Uterus (tissue), 4 donors: ENCODE data around the gene HOXA9. TPM values are rescaled to one million over a fixed set of nuclear protein-coding genes. Genes with fewer than 3 reads are reported as not detected.

Experiments used
- DNase-seq, 2 donors: peaks; one replicate each; pipeline ENCODE4 v3.0.0-alpha.2; 2019 to 2020
- H3K27ac ChIP-seq, 2 donors: fragments of 200-600 bp; sonication (generic); 1 replicate in 1 of 2; 2 replicates in 1 of 2; pipeline ENCODE4 v1.5.1; 2016 to 2018
- H3K27me3 ChIP-seq, 2 donors: fragments of 200-600 bp; sonication (generic); one replicate each; pipeline ENCODE4 v1.5.1; 2018 to 2019; ENCODE audit warnings: control low read depth in 1 of 2
- H3K36me3 ChIP-seq, 2 donors: fragments of 200-600 bp; sonication (generic); one replicate each; pipeline ENCODE4 v1.5.1; 2019; ENCODE audit warnings: control low read depth in 1 of 2
- H3K4me1 ChIP-seq, 2 donors: fragments of 200-600 bp; sonication (generic); one replicate each; pipeline ENCODE4 v1.5.1; 2018 to 2019; ENCODE audit warnings: control low read depth in 1 of 2
- H3K4me3 ChIP-seq, 2 donors: fragments of 200-600 bp; sonication (generic); 1 replicate in 1 of 2; 2 replicates in 1 of 2; pipeline ENCODE4 v1.5.1; 2018 to 2019; ENCODE audit warnings: mild to moderate bottlenecking in 1 of 2
- H3K9me3 ChIP-seq, 2 donors: fragments of 200-600 bp; sonication (generic); one replicate each; pipeline ENCODE4 v1.5.1; 2019; ENCODE audit warnings: control low read depth in 1 of 2
- CTCF ChIP-seq, 4 experiments: fragments of 200-600 bp in 2 of 4; fragments of 450-650 bp in 2 of 4; sonication (generic) in 2 of 4; IDR thresholded peaks; one replicate each; pipeline ENCODE4 v1.5.1; 2016 to 2019; ENCODE audit warnings: antibody characterized with exemption in 4 of 4, mild to moderate bottlenecking in 2 of 4, moderate library complexity in 1 of 4
- POLR2A ChIP-seq, 2 donors: fragments of 450-650 bp; IDR thresholded peaks; one replicate each; pipeline ENCODE4 v1.6.1; 2016; ENCODE audit warnings: antibody characterized with exemption in 2 of 2, mild to moderate bottlenecking in 1 of 2, moderate library complexity in 1 of 2
- intact Hi-C: fragments of 100-400 bp; cut with DNase I; formaldehyde crosslinking; loops from one replicate; pipeline ENCODE4 v1.15.1; 2023; ENCODE audit warnings: low total_unique reads
- total RNA-seq, 4 donors: library from RNA; depleted of rRNA in 3 of 4; stranded (reverse); fragments of >200 nt in 3 of 4; gene quantifications; one replicate each; pipeline versions ENCODE4 v1.1.0 to v1.2.4, GENCODE V29; 2014 to 2023
- donor health status: DM: yes; HTN: yes; CAD: no.

HOXA9 gene
- total RNA-seq, 4 donors from 2014 or later: 2.3 to 26.4 (median 22.4) TPM

- peak within 1 kb of the TSS; percentile 58 to 66 for H3K4me3 ChIP-seq
- H3K27ac ChIP-seq: peak within 1 kb of the TSS; percentile 94 to 96
- H3K9me3 ChIP-seq: no peaks in the 10 kb centered on the region
- H3K4me1 ChIP-seq: no peaks in the 10 kb centered on the region
- no peaks in the 10 kb centered on the region for H3K36me3 ChIP-seq
- peak; percentile 87 to 88 for DNase-seq
- no peaks in the 10 kb centered on the region for H3K27me3 ChIP-seq
- TF ChIP-seq CTCF (IDR thresholded peaks at IDR 0.05) (no peak), POLR2A (IDR thresholded peaks at IDR 0.05) (peak; percentile 54 to 68)
- intact Hi-C loops: no loop called here
These were observed 8.9 kb upstream of the HOXA9 start, which contains the start of gene HOXA10 for GRCh38 chr7:27173956-27174873. Gene HOXA10, minus strand, starts transcription at chr7:27174320. Its CDS starts 14 bp downstream, at chr7:27174306.

- Histone ChIP-seq H3K27me3 (no peaks in the 10 kb centered on the region), H3K36me3 (no peaks in the 10 kb centered on the region), H3K4me3 (peak overlapping the region; percentile 58 to 66), H3K4me1 (no peaks in the 10 kb centered on the region), H3K9me3 (no peaks in the 10 kb centered on the region), H3K27ac (peak overlapping the region; percentile 94 to 96)
- intact Hi-C loops: no loop called here
- DNase-seq: peak; percentile 28 to 45
- TF ChIP-seq POLR2A (IDR thresholded peaks at IDR 0.05) (no peak), CTCF (IDR thresholded peaks at IDR 0.05) (no peak)
These were observed 8.2 kb upstream of the HOXA9 start for GRCh38 chr7:27173511-27173955.

GRCh38 chr7:27172823-27173510 lies 7.6 kb upstream of the HOXA9 start:
- DNase-seq: peak; percentile 94 to 96
- intact Hi-C loops: no loop called here
- no peaks in the 10 kb centered on the region for H3K27me3 ChIP-seq

GRCh38 chr7:27172315-27172774 lies 7.0 kb upstream of the HOXA9 start:
- Histone ChIP-seq H3K27ac (peak overlapping the region; percentile 94 to 96), H3K4me1 (no peaks in the 10 kb centered on the region), H3K27me3 (no peaks in the 10 kb centered on the region), H3K9me3 (no peaks in the 10 kb centered on the region), H3K4me3 (peak overlapping the region; percentile 58 to 66), H3K36me3 (no peaks in the 10 kb centered on the region)
- intact Hi-C loops: no loop called here
- no peak for DNase-seq
- TF ChIP-seq CTCF (IDR thresholded peaks at IDR 0.05) (no peak), POLR2A (IDR thresholded peaks at IDR 0.05) (no peak)

More at GRCh38 chr7:27172823-27173510, 7.6 kb upstream of the HOXA9 start:
- Histone ChIP-seq H3K4me3 (peak overlapping the region; percentile 58 to 66), H3K9me3 (no peaks in the 10 kb centered on the region), H3K36me3 (no peaks in the 10 kb centered on the region), H3K4me1 (no peaks in the 10 kb centered on the region), H3K27ac (peak overlapping the region; percentile 94 to 96)
- no peak for TF ChIP-seq CTCF (IDR thresholded peaks at IDR 0.05)
- peak; percentile 60 to 68 for TF ChIP-seq POLR2A (IDR thresholded peaks at IDR 0.05)
